WTC11 (cell line): ENCODE measurements around the gene WWC1. TPM values are rescaled to one million over a fixed set of nuclear protein-coding genes. Genes with fewer than 3 reads are reported as not detected.
A peak's percentile ranks its signal among the peaks of the same experiment; 100 is the strongest.

Experiments
- ATAC-seq: fragments of 200-7000 bp; cut with Tn5 transposase; 2 replicates; pipeline ENCODE4 v1.10.0; 2021; ENCODE audit warnings: mild to moderate bottlenecking, moderate library complexity
- CTCF ChIA-PET: fragments of 300-600 bp; sonication (Branson Sonifier 250); formaldehyde crosslinking; loops from one replicate; lab custom pipeline; 2021; ENCODE audit warnings: antibody characterized with exemption; lab: Charles Lee
- POLR2A ChIA-PET: fragments of 350-600 bp; sonication (Branson Sonifier 250); formaldehyde crosslinking; loops from one replicate; lab custom pipeline; 2021; ENCODE audit warnings: antibody characterized with exemption; lab: Charles Lee
- DNase-seq: peaks from one replicate; pipeline ENCODE4 v3.0.0; 2021; ENCODE audit warnings: low spot score
- H3K27ac Mint-ChIP-seq: 2 replicates; pipeline ENCODE4 v1.8.0; 2021; ENCODE audit warnings: mixed read lengths
- H3K27me3 Mint-ChIP-seq: 2 replicates; pipeline ENCODE4 v1.8.0; 2021; ENCODE audit warnings: low read depth, mild to moderate bottlenecking, moderate library complexity, mixed read lengths
- H3K36me3 Mint-ChIP-seq: 2 replicates; pipeline ENCODE4 v1.8.0; 2021; ENCODE audit warnings: mixed read lengths
- H3K4me1 Mint-ChIP-seq: 2 replicates; pipeline ENCODE4 v1.8.0; 2022; ENCODE audit warnings: mixed read lengths
- H3K4me3 Mint-ChIP-seq: 2 replicates; pipeline ENCODE4 v1.8.0; 2021; ENCODE audit warnings: mild to moderate bottlenecking, moderate library complexity, mixed read lengths
- H3K9me3 Mint-ChIP-seq: 2 replicates; pipeline ENCODE4 v1.8.0; 2021; ENCODE audit warnings: mixed read lengths
- AFF4 ChIP-seq: sonication (generic); formaldehyde crosslinking; IDR thresholded peaks from 2 replicates; pipeline ENCODE4 v1.8.1; 2023; ENCODE audit warnings: mild to moderate bottlenecking, missing genetic modification reagents, borderline replicate concordance
- AR ChIP-seq: fragments of 250-450 bp; sonication (Bioruptor Pico); IDR thresholded peaks from 2 replicates; pipeline ENCODE4 v1.9.0; 2021; ENCODE audit warnings: mild to moderate bottlenecking
- ATF1 ChIP-seq: sonication (generic); formaldehyde crosslinking; IDR thresholded peaks from 2 replicates; pipeline ENCODE4 v1.8.1; 2023; ENCODE audit warnings: mild to moderate bottlenecking, moderate library complexity, missing genetic modification reagents
- CBFB ChIP-seq: sonication (generic); formaldehyde crosslinking; IDR thresholded peaks from 2 replicates; pipeline ENCODE4 v1.8.1; 2022; ENCODE audit warnings: mild to moderate bottlenecking, low read depth, missing genetic modification reagents
- CDX4 ChIP-seq: fragments of 250-450 bp; sonication (Bioruptor Pico); IDR thresholded peaks from 2 replicates; pipeline ENCODE4 v1.9.0; 2021; ENCODE audit warnings: moderate library complexity, mild to moderate bottlenecking, inconsistent platforms, borderline replicate concordance
- CTCF ChIP-seq: fragments of 200-600 bp; IDR thresholded peaks from 2 replicates; pipeline ENCODE4 v1.8.0; 2022; ENCODE audit warnings: antibody characterized with exemption
- FOXP1 ChIP-seq: sonication (generic); formaldehyde crosslinking; IDR thresholded peaks from 2 replicates; pipeline ENCODE4 v1.8.0; 2022; ENCODE audit warnings: missing genetic modification reagents, mild to moderate bottlenecking, moderate library complexity, borderline replicate concordance
- JAZF1 ChIP-seq: fragments of 250-450 bp; sonication (Bioruptor Pico); IDR thresholded peaks from 2 replicates; pipeline ENCODE4 v1.9.0; 2021; ENCODE audit warnings: moderate library complexity, mild to moderate bottlenecking, inconsistent platforms
- NR2C2 ChIP-seq: sonication (generic); formaldehyde crosslinking; IDR thresholded peaks from 2 replicates; pipeline ENCODE4 v1.8.0; 2022; ENCODE audit warnings: mild to moderate bottlenecking, missing genetic modification reagents
- PRDM15 ChIP-seq: sonication (generic); formaldehyde crosslinking; IDR thresholded peaks from 2 replicates; pipeline ENCODE4 v1.8.0; 2022; ENCODE audit warnings: missing genetic modification reagents
- TCF7 ChIP-seq: sonication (generic); formaldehyde crosslinking; IDR thresholded peaks from 2 replicates; pipeline ENCODE4 v1.8.0; 2022; ENCODE audit warnings: mild to moderate bottlenecking, low read depth, missing genetic modification reagents, moderate library complexity
- TEAD1 ChIP-seq: sonication (generic); formaldehyde crosslinking; IDR thresholded peaks from 2 replicates; pipeline ENCODE4 v1.8.0; 2022; ENCODE audit warnings: mild to moderate bottlenecking, missing genetic modification reagents
- ZMAT4 ChIP-seq: fragments of 250-450 bp; sonication (Bioruptor Pico); IDR thresholded peaks from 2 replicates; pipeline ENCODE4 v1.9.0; 2021; ENCODE audit warnings: mild to moderate bottlenecking
- ZNF219 ChIP-seq: sonication (generic); formaldehyde crosslinking; IDR thresholded peaks from 2 replicates; pipeline ENCODE4 v1.8.0; 2023; ENCODE audit warnings: missing genetic modification reagents, mild to moderate bottlenecking, borderline replicate concordance
- ZNF396 ChIP-seq: fragments of 250-450 bp; sonication (Bioruptor Pico); IDR thresholded peaks from 2 replicates; pipeline ENCODE4 v1.8.0; 2021; ENCODE audit warnings: mild to moderate bottlenecking, moderate library complexity, borderline replicate concordance
- total RNA-seq: library from RNA; stranded (reverse); gene quantifications from 3 replicates; pipeline ENCODE4 v1.2.3, GENCODE V29; 2021

The WWC1 gene
- total RNA-seq, 1 experiment from 2014 or later = 48.4 TPM

- ATAC-seq (peak; percentile 77), DNase-seq (peak; percentile 70)
- peak overlapping the region; percentile 57 for H3K4me3 Mint-ChIP-seq
- H3K9me3 Mint-ChIP-seq = no peaks in the 10 kb centered on the region
- H3K27me3 Mint-ChIP-seq = no peaks in the 10 kb centered on the region
- H3K36me3 Mint-ChIP-seq = no peaks in the 10 kb centered on the region
- POLR2A ChIA-PET = no interaction called here
- peak overlapping the region; percentile 96 for H3K27ac Mint-ChIP-seq
- TF ChIP-seq CTCF (no peak), TEAD1 (0 out of 2 replicates have a peak, but pooled peaks have one; percentile 12)
- peaks cover 81% of the 10 kb centered on the region for H3K4me1 Mint-ChIP-seq
- CTCF ChIA-PET = interaction anchor here (1.1 to 2.5 kb wide), 4 partner anchors 10 to 37 kb away, joined by 5 to 18 read pairs (median 12); partner anchors contain the start of gene WWC1
Observed at GRCh38 chr5:168328814-168329213, 37.4 kb downstream of the WWC1 start.

GRCh38 chr5:168329302-168329701 lies 37.9 kb downstream of the WWC1 start:
- Mint-ChIP-seq H3K36me3 (no peaks in the 10 kb centered on the region), H3K4me3 (peak overlapping the region; percentile 57), H3K27ac (peak overlapping the region; percentile 98), H3K9me3 (no peaks in the 10 kb centered on the region), H3K4me1 (peaks cover 85% of the 10 kb centered on the region)
- DNase-seq (no peak), ATAC-seq (peak; percentile 18)
- CTCF ChIA-PET = interaction anchor here (1.1 to 2.5 kb wide), 4 partner anchors 10 to 37 kb away, joined by 5 to 18 read pairs (median 12); partner anchors contain the start of gene WWC1
- no peak for TF ChIP-seq CDX4 (CRISPR knock-in tag)
- no peak for TF ChIP-seq NR2C2 (CRISPR knock-in tag)
- TF ChIP-seq FOXP1 (CRISPR knock-in tag) = no peak
- no peak for TF ChIP-seq AFF4 (CRISPR knock-in tag)
- no peak for TF ChIP-seq AR (CRISPR knock-in tag)
- no peak for TF ChIP-seq ZNF219 (CRISPR knock-in tag)
- TF ChIP-seq, all 79 proteins: peak for 0
- no peaks in the 10 kb centered on the region for H3K27me3 Mint-ChIP-seq
- POLR2A ChIA-PET = no interaction called here

- POLR2A ChIA-PET = no interaction called here
- no peaks in the 10 kb centered on the region for H3K36me3 Mint-ChIP-seq
- H3K4me1 Mint-ChIP-seq = peaks cover 91% of the 10 kb centered on the region
- no peak overlapping the region for H3K4me3 Mint-ChIP-seq
- H3K27me3 Mint-ChIP-seq = no peaks in the 10 kb centered on the region
- ATAC-seq (no peak), DNase-seq (no peak)
- no peak overlapping the region for H3K27ac Mint-ChIP-seq
- CTCF ChIA-PET = interaction anchor here (0.6 kb wide), 1 partner anchor 41 kb away, joined by 3 read pairs; the partner anchor contains the start of gene WWC1
- H3K9me3 Mint-ChIP-seq = no peaks in the 10 kb centered on the region
- TF ChIP-seq ATF1 (CRISPR knock-in tag) = no peak
- no peak for TF ChIP-seq TCF7
- TF ChIP-seq CBFB = no peak
- no peak for TF ChIP-seq ZNF396 (CRISPR knock-in tag)
- no peak for TF ChIP-seq CTCF
- no peak for TF ChIP-seq ZMAT4 (CRISPR knock-in tag)
- TF ChIP-seq JAZF1 = no peak
- no peak for TF ChIP-seq PRDM15 (CRISPR knock-in tag)
Observed at GRCh38 chr5:168332042-168332441, 40.6 kb downstream of the WWC1 start.
